MCF 10A (cell line): ENCODE measurements around the gene CD79A. TPM values are rescaled to one million over a fixed set of nuclear protein-coding genes. Genes with fewer than 3 reads are reported as not detected.

Experiments
- BruUV-seq: library from RNA; stranded (reverse); fragments of 400-500 nt; replicated peaks from 2 replicates; lab custom pipeline; 2021; lab: Mats Ljungman, UMichigan
- CTCF ChIA-PET: fragments of 300-600 bp; sonication (Branson Sonifier 250); formaldehyde crosslinking; extraction: SDS; loops from one replicate; lab custom pipeline; 2021; ENCODE audit warnings: antibody characterized with exemption, inconsistent platforms; lab: Yijun Ruan, JAX
- POLR2A ChIA-PET: fragments of 300-600, 350-650 bp; sonication (Branson Sonifier 250); formaldehyde crosslinking; extraction: SDS; loops from one replicate; lab custom pipeline; 2020; ENCODE audit warnings: antibody characterized with exemption, inconsistent platforms; lab: Yijun Ruan, JAX
- DNase-seq: peaks from one replicate; pipeline ENCODE4 v3.0.0-alpha.2; 2018; ENCODE audit not compliant: unreplicated experiment
- H3K27ac Mint-ChIP-seq: one replicate; pipeline ENCODE4 v1.8.0; 2022; ENCODE audit warnings: mild to moderate bottlenecking, low read depth, mixed read lengths; ENCODE audit not compliant: unreplicated experiment
- H3K27me3 Mint-ChIP-seq: one replicate; pipeline ENCODE4 v1.8.0; 2022; ENCODE audit warnings: mixed read lengths; ENCODE audit not compliant: insufficient read depth, unreplicated experiment
- H3K36me3 Mint-ChIP-seq: one replicate; pipeline ENCODE4 v1.8.0; 2022; ENCODE audit warnings: mild to moderate bottlenecking, moderate library complexity, mixed read lengths; ENCODE audit not compliant: insufficient read depth, unreplicated experiment
- H3K4me1 Mint-ChIP-seq: one replicate; pipeline ENCODE4 v1.8.0; 2022; ENCODE audit warnings: mixed read lengths; ENCODE audit not compliant: insufficient read depth, unreplicated experiment
- H3K4me3 Mint-ChIP-seq: one replicate; pipeline ENCODE4 v1.8.0; 2022; ENCODE audit warnings: mild to moderate bottlenecking, moderate library complexity, mixed read lengths; ENCODE audit not compliant: unreplicated experiment
- H3K9me3 Mint-ChIP-seq: one replicate; pipeline ENCODE4 v1.8.0; 2022; ENCODE audit warnings: mixed read lengths; ENCODE audit not compliant: unreplicated experiment
- intact Hi-C: fragments of 100-400 bp; cut with micrococcal nuclease; formaldehyde crosslinking; loops from 2 replicates; pipeline ENCODE4 v1.14.1; 2022
- total RNA-seq: library from RNA; stranded (reverse); gene quantifications from 2 replicates; pipeline ENCODE4 v1.2.3, GENCODE V29; 2022
- TF ChIP-seq, protein P1 (sequence below): fragments of 200-600 bp; IDR thresholded peaks from one replicate; pipeline ENCODE4 v1.8.0; 2022; ENCODE audit warnings: antibody characterized with exemption, mild to moderate bottlenecking; ENCODE audit not compliant: unreplicated experiment

The CD79A gene
- total RNA-seq, 1 experiment from 2014 or later, result not detected

GRCh38 chr19:41919948-41920712 is 43.1 kb downstream of the CD79A start:
- ChIA-PET CTCF (no interaction called here), POLR2A (no interaction called here)
- no peak overlapping the region for H3K4me3 Mint-ChIP-seq
- DNase-seq, result no peak
- H3K4me1 Mint-ChIP-seq, result peaks cover 5% of the 10 kb centered on the region
- intact Hi-C loops, result no loop called here
- no TSS peak for BruUV-seq
- no peaks in the 10 kb centered on the region for H3K9me3 Mint-ChIP-seq
- H3K36me3 Mint-ChIP-seq, result no peaks in the 10 kb centered on the region
- H3K27me3 Mint-ChIP-seq, result peaks cover 31% of the 10 kb centered on the region
- TF ChIP-seq, protein P1, sequence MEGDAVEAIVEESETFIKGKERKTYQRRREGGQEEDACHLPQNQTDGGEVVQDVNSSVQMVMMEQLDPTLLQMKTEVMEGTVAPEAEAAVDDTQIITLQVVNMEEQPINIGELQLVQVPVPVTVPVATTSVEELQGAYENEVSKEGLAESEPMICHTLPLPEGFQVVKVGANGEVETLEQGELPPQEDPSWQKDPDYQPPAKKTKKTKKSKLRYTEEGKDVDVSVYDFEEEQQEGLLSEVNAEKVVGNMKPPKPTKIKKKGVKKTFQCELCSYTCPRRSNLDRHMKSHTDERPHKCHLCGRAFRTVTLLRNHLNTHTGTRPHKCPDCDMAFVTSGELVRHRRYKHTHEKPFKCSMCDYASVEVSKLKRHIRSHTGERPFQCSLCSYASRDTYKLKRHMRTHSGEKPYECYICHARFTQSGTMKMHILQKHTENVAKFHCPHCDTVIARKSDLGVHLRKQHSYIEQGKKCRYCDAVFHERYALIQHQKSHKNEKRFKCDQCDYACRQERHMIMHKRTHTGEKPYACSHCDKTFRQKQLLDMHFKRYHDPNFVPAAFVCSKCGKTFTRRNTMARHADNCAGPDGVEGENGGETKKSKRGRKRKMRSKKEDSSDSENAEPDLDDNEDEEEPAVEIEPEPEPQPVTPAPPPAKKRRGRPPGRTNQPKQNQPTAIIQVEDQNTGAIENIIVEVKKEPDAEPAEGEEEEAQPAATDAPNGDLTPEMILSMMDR, result no peak
- no peak overlapping the region for H3K27ac Mint-ChIP-seq

GRCh38 chr19:41920882-41921576 is 44.0 kb downstream of the CD79A start:
- no peak overlapping the region for H3K27ac Mint-ChIP-seq
- CTCF ChIA-PET, result interaction anchor here (0.7 kb wide), 1 partner anchor 34 kb away, joined by 3 read pairs; no protein-coding TSS in a partner anchor
- BruUV-seq, result no TSS peak
- H3K4me1 Mint-ChIP-seq, result peaks cover 5% of the 10 kb centered on the region
- POLR2A ChIA-PET, result no interaction called here
- peaks cover 31% of the 10 kb centered on the region for H3K27me3 Mint-ChIP-seq
- no peak overlapping the region for H3K4me3 Mint-ChIP-seq
- no peaks in the 10 kb centered on the region for H3K9me3 Mint-ChIP-seq
- DNase-seq, result no peak
- no peaks in the 10 kb centered on the region for H3K36me3 Mint-ChIP-seq
- TF ChIP-seq, protein P1, result no peak
- intact Hi-C loops, result no loop called here

DNA sequence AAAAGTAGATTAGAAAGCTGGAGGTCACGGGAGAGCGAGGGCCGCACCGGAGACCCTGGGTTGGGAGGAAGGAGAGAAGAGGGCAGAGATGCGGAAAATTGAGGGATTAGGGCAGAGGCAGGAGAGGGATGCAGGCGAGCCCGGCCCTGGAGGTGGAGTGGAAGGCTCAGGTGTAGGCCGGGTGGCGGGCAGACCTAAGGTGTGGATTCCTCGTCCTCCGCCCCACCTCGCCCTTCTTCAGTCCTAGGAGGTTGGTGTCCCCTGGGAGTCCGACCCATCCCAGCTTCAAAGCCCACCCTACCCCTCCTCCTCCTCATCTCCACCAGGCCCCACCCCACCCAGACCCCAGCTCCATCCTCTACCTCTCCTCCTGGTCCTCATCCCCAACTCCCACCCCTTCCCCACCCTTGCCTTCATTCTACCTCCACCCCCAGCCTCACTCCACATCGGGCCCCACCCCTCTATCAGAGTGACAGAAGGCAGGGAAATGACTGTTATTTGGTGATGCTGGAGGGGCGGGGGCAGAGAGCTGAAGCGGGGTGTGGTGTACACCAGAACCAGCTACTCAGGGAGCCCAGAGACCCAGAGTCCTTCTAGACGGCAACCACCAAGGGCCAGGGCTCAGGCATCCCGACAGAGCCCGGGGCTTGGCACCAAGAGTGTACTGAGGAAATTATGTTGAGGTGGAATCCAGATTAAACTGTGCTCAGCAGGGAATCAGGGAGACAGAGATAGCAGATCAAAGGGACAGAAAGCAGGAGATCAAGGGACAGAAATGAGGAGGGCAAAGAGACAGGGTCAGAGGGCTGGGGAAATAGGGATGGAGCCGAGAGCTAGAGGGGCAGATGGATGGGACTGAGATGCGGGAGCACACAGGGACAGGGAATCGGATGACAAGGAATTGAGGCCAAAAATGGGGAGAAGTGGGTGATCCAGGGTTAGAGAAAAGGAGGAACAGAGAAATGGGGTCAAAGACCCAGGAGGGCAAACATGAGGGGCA is 44.8 kb downstream of the CD79A start:
- no TSS peak for BruUV-seq
- CTCF ChIA-PET, result interaction anchor here (0.7 kb wide), 1 partner anchor 35 kb away, joined by 3 read pairs; no protein-coding TSS in a partner anchor
- POLR2A ChIA-PET, result no interaction called here
- TF ChIP-seq, protein P1, result no peak
- no peak overlapping the region for H3K4me3 Mint-ChIP-seq
- H3K4me1 Mint-ChIP-seq, result peaks cover 5% of the 10 kb centered on the region
- intact Hi-C loops, result no loop called here
- no peak for DNase-seq
- no peaks in the 10 kb centered on the region for H3K9me3 Mint-ChIP-seq
- no peaks in the 10 kb centered on the region for H3K36me3 Mint-ChIP-seq
- H3K27ac Mint-ChIP-seq, result no peak overlapping the region
- peaks cover 31% of the 10 kb centered on the region for H3K27me3 Mint-ChIP-seq
